ENCODE data around the gene LRRC75B. TPM values are rescaled to one million over a fixed set of nuclear protein-coding genes. Genes with fewer than 3 reads are reported as not detected.

LRRC75B gene
- total and polyA plus RNA-seq, 2 of the 13 experiments (the other 11 are each of a cell fraction or from before 2014, with no cell fraction given): 11.8 to 34.8 TPM

GRCh38 chr22:24592058-24592850, 619 bp downstream of the LRRC75B start (continued):
- TF ChIP-seq MLXIP (CRISPR knock-in tag; IDR thresholded peaks at IDR 0.05; ENCODE audit: borderline replicate concordance): no peak
- TF ChIP-seq ZHX1 (CRISPR knock-in tag; IDR thresholded peaks at IDR 0.05; ENCODE audit: low read depth): no peak
- no peak for TF ChIP-seq ZNF746 (CRISPR knock-in tag; IDR thresholded peaks at IDR 0.05)
- no peak for TF ChIP-seq ZNF225 (CRISPR knock-in tag; IDR thresholded peaks at IDR 0.05)
- TF ChIP-seq BRCA1 (CRISPR knock-in tag; IDR thresholded peaks at IDR 0.05): no peak
- no peak for TF ChIP-seq ZC3H13 (CRISPR knock-in tag; IDR thresholded peaks at IDR 0.05)
- TF ChIP-seq ZNF362 (CRISPR knock-in tag; IDR thresholded peaks at IDR 0.05; ENCODE audit: borderline replicate concordance): no peak
- TF ChIP-seq ARNT (IDR thresholded peaks at IDR 0.05): no peak
- no peak for TF ChIP-seq PHB2 (IDR thresholded peaks at IDR 0.05; ENCODE audit: partially characterized antibody)
- no peak for TF ChIP-seq ZNF451 (CRISPR knock-in tag; IDR thresholded peaks at IDR 0.05)
- no peak for TF ChIP-seq ZNF740 (CRISPR knock-in tag; IDR thresholded peaks at IDR 0.05)
- TF ChIP-seq ZSCAN21 (CRISPR knock-in tag; IDR thresholded peaks at IDR 0.05; ENCODE audit: borderline replicate concordance): no peak; the same call in 1 of the 2 replicates
- TF ChIP-seq PPARG (CRISPR knock-in tag; conservative IDR thresholded peaks at IDR 0.05): no peak
- TF ChIP-seq ZNF441 (CRISPR knock-in tag; IDR thresholded peaks at IDR 0.05; ENCODE audit: borderline replicate concordance): no peak
- no peak for TF ChIP-seq LBX2 (CRISPR knock-in tag; IDR thresholded peaks at IDR 0.05; ENCODE audit: borderline replicate concordance)
- TF ChIP-seq ZFP82 (CRISPR knock-in tag; IDR thresholded peaks at IDR 0.05; ENCODE audit: borderline replicate concordance): no peak
- TF ChIP-seq NFE2L1 (CRISPR knock-in tag; IDR thresholded peaks at IDR 0.05; ENCODE audit: borderline replicate concordance): no peak
- no peak for TF ChIP-seq KDM5A (IDR thresholded peaks at IDR 0.05; ENCODE audit: borderline replicate concordance, low read length)

Measured in HepG2 (cell line).